ENCODE results near the gene GAGE13.
"Not testable (repeated sequence)": the region's sequence is repeated elsewhere in the genome, so short reads cannot be mapped to it uniquely, and the experiment has no call there.

GAGE13 gene

GRCh38 chrX:49341449-49341848 is 10.1 kb downstream of the GAGE13 start:
- not testable (repeated sequence) for DNase-seq

GRCh38 chrX:49344496-49345175 is 13.3 kb downstream of the GAGE13 start:
- not testable (repeated sequence) for DNase-seq

GRCh38 chrX:49345402-49345801 is 14.0 kb downstream of the GAGE13 start:
- DNase-seq, result not testable (repeated sequence)

GRCh38 chrX:49346150-49346549 is 14.8 kb downstream of the GAGE13 start:
- DNase-seq, result not testable (repeated sequence)
